K562 (cell line): ENCODE measurements around the gene SLC2A13. TPM values are rescaled to one million over a fixed set of nuclear protein-coding genes. Genes with fewer than 3 reads are reported as not detected.
A peak's percentile ranks its signal among the peaks of the same experiment; 100 is the strongest.

Experiments
- CREB3 ChIP-seq: fragments of 450-650 bp; conservative IDR thresholded peaks from 2 replicates; pipeline ENCODE4 v1.6.1; 2016; ENCODE audit warnings: missing genetic modification characterization, low read depth, mild to moderate bottlenecking, missing compliant biosample characterization, moderate library complexity
- FOXJ2 ChIP-seq: fragments of 200-800 bp; sonication (Bioruptor generic); IDR thresholded peaks from 2 replicates; pipeline ENCODE4 v1.6.1; 2016; ENCODE audit warnings: missing genetic modification characterization, missing compliant biosample characterization
- HBP1 ChIP-seq: fragments of 450-650 bp; formaldehyde crosslinking; IDR thresholded peaks from 2 replicates; pipeline ENCODE4 v1.4.0; 2022; ENCODE audit warnings: missing genetic modification characterization
- MAFK ChIP-seq: IDR thresholded peaks from 2 replicates; pipeline ENCODE4 v1.6.1; 2011; ENCODE audit warnings: low read length, improper control_type of control experiment
- ZNF407 ChIP-seq: fragments of 450-650 bp; IDR thresholded peaks from 2 replicates; pipeline ENCODE4 v1.6.1; 2016; ENCODE audit warnings: low read depth
- polyA plus RNA-seq, 8 experiments: library from polyadenylated mRNA; depleted of rRNA in 4 of 8; stranded (reverse) in 5 of 8; unstranded in 3 of 8; fragments of >200 nt; fragmentation: Nextera tagmentation in 2 of 8; fragmentation: Illumina TruSeq in 1 of 8; extraction: Ambion mirVana in 2 of 8; extraction: Trizol in 1 of 8; gene quantifications; 2 replicates each; pipeline versions ENCODE4 v1.2.1 to v1.2.3, GENCODE V29; 2011 to 2014; ENCODE audit warnings: inconsistent platforms in 1 of 8, missing spikeins in 1 of 8
- total RNA-seq, 7 experiments: library from RNA; depleted of rRNA in 6 of 7; stranded (reverse); fragments of >200 nt in 6 of 7; fragmentation: Illumina TruSeq in 2 of 7; extraction: Trizol in 2 of 7; gene quantifications; 2 replicates each; pipeline versions ENCODE4 v1.2.1 to v1.2.3, GENCODE V29; 2011 to 2021; ENCODE audit warnings: low replicate concordance in 1 of 7

The SLC2A13 gene
- total and polyA plus RNA-seq, 9 of the 15 experiments (the other 6 are each of a cell fraction or from before 2014, with no cell fraction given), result 1.7 to 12.4 (median 9.0) TPM

- TF ChIP-seq MAFK, result peak; percentile 99
- TF ChIP-seq CREB3 (tag), result no peak
- TF ChIP-seq HBP1 (CRISPR knock-in tag), result no peak
- no peak for TF ChIP-seq ZNF407
- TF ChIP-seq FOXJ2 (tag), result no peak
Measured at GRCh38 chr12:39755478-39755877, 350.4 kb downstream of the SLC2A13 start (continued).
